Vagina (tissue), 2 donors: Measurements from ENCODE around the gene ZMYND15.

ENCODE experiments used
- CTCF ChIP-seq, 3 experiments: fragments of 450-650 bp in 2 of 3; fragments of 200-600 bp in 1 of 3; sonication (generic) in 1 of 3; IDR thresholded peaks; one replicate each; pipeline ENCODE4 v1.5.1; 2017 to 2019; ENCODE audit warnings: antibody characterized with exemption in 3 of 3, mild to moderate bottlenecking in 2 of 3, moderate library complexity in 2 of 3
- POLR2A ChIP-seq, 2 donors: fragments of 450-650 bp; IDR thresholded peaks; one replicate each; pipeline ENCODE4 v1.6.1; 2017; ENCODE audit warnings: antibody characterized with exemption in 2 of 2, mild to moderate bottlenecking in 2 of 2, moderate library complexity in 2 of 2

GRCh38 chr17:4717791-4718190 is 21.8 kb upstream of the ZMYND15 start:
- TF ChIP-seq CTCF (IDR thresholded peaks at IDR 0.05) (no peak), POLR2A (IDR thresholded peaks at IDR 0.05) (no peak)
